Fibroblast of lung (primary cell): Measurements from ENCODE around the gene FAM193B.

ENCODE experiments used
- EZH2 ChIP-seq: IDR thresholded peaks from 2 replicates; pipeline ENCODE4 v1.5.1; 2012; ENCODE audit warnings: low read length, control low read depth, mild to moderate bottlenecking; ENCODE audit errors: missing control alignments
- TF ChIP-seq, protein P1 (sequence below), 2 donors: IDR thresholded peaks in 1 of 2; conservative IDR thresholded peaks in 1 of 2; 1 replicate in 1 of 2; 2 replicates in 1 of 2; pipeline ENCODE4 v1.5.1; 2011 to 2012; ENCODE audit warnings: low read length in 2 of 2, control low read depth in 1 of 2, inconsistent platforms in 1 of 2, low read depth in 1 of 2, mild to moderate bottlenecking in 1 of 2

GRCh38 chr5:177498013-177498787 lies 56.2 kb downstream of the FAM193B start:
- TF ChIP-seq, protein P1, sequence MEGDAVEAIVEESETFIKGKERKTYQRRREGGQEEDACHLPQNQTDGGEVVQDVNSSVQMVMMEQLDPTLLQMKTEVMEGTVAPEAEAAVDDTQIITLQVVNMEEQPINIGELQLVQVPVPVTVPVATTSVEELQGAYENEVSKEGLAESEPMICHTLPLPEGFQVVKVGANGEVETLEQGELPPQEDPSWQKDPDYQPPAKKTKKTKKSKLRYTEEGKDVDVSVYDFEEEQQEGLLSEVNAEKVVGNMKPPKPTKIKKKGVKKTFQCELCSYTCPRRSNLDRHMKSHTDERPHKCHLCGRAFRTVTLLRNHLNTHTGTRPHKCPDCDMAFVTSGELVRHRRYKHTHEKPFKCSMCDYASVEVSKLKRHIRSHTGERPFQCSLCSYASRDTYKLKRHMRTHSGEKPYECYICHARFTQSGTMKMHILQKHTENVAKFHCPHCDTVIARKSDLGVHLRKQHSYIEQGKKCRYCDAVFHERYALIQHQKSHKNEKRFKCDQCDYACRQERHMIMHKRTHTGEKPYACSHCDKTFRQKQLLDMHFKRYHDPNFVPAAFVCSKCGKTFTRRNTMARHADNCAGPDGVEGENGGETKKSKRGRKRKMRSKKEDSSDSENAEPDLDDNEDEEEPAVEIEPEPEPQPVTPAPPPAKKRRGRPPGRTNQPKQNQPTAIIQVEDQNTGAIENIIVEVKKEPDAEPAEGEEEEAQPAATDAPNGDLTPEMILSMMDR (conservative IDR thresholded peaks at IDR 0.05 in 1 of 2, IDR thresholded peaks at IDR 0.05 in 1 of 2; ENCODE audit: low read depth in 1 of 2, low read length in 2 of 2) = no peak
- TF ChIP-seq EZH2 = no peak
